ENCODE results near the gene SOX6. TPM values are rescaled to one million over a fixed set of nuclear protein-coding genes. Genes with fewer than 3 reads are reported as not detected.

SOX6 gene
- total RNA-seq, 1 experiment from 2014 or later, result 0.21 TPM

DNA sequence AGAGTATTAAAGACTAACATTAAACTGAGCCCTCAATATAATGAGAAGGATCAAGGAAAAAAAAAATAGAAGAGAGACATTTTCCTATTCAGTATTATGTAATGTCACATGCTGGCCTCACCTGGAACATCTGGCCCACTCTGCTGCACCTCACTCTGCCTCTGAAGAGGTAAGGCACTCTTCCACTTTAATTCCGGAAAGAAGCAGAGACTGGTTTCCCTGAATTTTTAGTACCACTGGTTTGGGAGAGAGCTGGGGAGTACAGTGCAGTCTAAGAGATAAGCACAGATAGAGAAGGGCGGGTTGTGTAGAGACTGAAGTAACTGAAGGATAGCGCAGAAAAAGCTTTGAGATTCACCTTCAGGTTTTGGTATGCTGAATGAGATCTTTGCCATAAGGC is 178.7 kb downstream of the SOX6 start:
- Histone ChIP-seq H3K9me3 (ENCODE audit: control insufficient read depth, insufficient read depth, low read depth, low read length) (no peaks in the 10 kb centered on the region), H3K27me3 (ENCODE audit: control insufficient read depth, insufficient read depth, low read length) (no peaks in the 10 kb centered on the region), H3K36me3 (ENCODE audit: control insufficient read depth, insufficient read depth, low read length) (no peaks in the 10 kb centered on the region), H3K27ac (ENCODE audit: low read length) (no peak overlapping the region), H3K4me3 (ENCODE audit: low read depth in 2 of 2, low read length in 2 of 2) (no peak overlapping the region), H3K4me1 (ENCODE audit: control insufficient read depth, insufficient read depth, low read length) (no peaks in the 10 kb centered on the region)
- ATAC-seq, result no peak
- ChIA-PET POLR2A (no interaction called here), CTCF (no interaction called here)
- DNase-seq (ENCODE audit: low read depth, low spot score), result no peak
- TF ChIP-seq, protein P1, sequence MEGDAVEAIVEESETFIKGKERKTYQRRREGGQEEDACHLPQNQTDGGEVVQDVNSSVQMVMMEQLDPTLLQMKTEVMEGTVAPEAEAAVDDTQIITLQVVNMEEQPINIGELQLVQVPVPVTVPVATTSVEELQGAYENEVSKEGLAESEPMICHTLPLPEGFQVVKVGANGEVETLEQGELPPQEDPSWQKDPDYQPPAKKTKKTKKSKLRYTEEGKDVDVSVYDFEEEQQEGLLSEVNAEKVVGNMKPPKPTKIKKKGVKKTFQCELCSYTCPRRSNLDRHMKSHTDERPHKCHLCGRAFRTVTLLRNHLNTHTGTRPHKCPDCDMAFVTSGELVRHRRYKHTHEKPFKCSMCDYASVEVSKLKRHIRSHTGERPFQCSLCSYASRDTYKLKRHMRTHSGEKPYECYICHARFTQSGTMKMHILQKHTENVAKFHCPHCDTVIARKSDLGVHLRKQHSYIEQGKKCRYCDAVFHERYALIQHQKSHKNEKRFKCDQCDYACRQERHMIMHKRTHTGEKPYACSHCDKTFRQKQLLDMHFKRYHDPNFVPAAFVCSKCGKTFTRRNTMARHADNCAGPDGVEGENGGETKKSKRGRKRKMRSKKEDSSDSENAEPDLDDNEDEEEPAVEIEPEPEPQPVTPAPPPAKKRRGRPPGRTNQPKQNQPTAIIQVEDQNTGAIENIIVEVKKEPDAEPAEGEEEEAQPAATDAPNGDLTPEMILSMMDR (IDR thresholded peaks at IDR 0.05), result no peak
- TF ChIP-seq TCF7L2 (IDR thresholded peaks at IDR 0.05; ENCODE audit: low read depth, low read length), result no peak
- TF ChIP-seq, protein P2, sequence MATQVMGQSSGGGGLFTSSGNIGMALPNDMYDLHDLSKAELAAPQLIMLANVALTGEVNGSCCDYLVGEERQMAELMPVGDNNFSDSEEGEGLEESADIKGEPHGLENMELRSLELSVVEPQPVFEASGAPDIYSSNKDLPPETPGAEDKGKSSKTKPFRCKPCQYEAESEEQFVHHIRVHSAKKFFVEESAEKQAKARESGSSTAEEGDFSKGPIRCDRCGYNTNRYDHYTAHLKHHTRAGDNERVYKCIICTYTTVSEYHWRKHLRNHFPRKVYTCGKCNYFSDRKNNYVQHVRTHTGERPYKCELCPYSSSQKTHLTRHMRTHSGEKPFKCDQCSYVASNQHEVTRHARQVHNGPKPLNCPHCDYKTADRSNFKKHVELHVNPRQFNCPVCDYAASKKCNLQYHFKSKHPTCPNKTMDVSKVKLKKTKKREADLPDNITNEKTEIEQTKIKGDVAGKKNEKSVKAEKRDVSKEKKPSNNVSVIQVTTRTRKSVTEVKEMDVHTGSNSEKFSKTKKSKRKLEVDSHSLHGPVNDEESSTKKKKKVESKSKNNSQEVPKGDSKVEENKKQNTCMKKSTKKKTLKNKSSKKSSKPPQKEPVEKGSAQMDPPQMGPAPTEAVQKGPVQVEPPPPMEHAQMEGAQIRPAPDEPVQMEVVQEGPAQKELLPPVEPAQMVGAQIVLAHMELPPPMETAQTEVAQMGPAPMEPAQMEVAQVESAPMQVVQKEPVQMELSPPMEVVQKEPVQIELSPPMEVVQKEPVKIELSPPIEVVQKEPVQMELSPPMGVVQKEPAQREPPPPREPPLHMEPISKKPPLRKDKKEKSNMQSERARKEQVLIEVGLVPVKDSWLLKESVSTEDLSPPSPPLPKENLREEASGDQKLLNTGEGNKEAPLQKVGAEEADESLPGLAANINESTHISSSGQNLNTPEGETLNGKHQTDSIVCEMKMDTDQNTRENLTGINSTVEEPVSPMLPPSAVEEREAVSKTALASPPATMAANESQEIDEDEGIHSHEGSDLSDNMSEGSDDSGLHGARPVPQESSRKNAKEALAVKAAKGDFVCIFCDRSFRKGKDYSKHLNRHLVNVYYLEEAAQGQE (IDR thresholded peaks at IDR 0.05; ENCODE audit: insufficient read depth in 1 of 2, low read depth in 2 of 2, low read length in 1 of 2), result no peak
- TF ChIP-seq SIN3A (IDR thresholded peaks at IDR 0.05; ENCODE audit: borderline replicate concordance, insufficient read depth, low read depth, low read length), result no peak
- TF ChIP-seq POLR2AphosphoS5 (IDR thresholded peaks at IDR 0.05; ENCODE audit: low read depth, low read length), result no peak
- intact Hi-C loops (cut with micrococcal nuclease; ENCODE audit: unreplicated experiment), result no loop called here
- in situ Hi-C loops (cut with HindIII; ENCODE audit: low pct_unique_long_range_greater_than_20kb, low sequenced_read_pairs), result no loop called here
- no TSS peak for BruUV-seq (replicated peaks)

DNA sequence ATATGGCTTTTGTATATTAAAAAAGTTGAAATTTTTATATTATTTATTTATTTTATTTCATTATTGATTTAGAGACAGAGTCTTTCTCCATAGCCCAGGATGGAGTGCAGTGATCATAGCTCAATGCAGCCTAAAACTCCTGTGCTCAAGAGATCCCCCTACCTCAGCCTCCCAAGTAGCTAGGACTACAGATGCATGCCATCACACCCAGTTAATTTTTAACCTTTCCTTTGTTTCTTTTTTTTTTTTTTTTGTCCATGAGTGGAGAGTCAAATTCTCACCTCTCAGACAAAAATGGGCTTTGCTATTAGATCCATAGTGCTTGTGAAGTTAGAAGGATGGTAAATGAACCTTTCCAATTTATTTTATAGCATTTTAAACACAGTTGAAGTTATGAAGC is 182.5 kb downstream of the SOX6 start:
- no peak for DNase-seq (ENCODE audit: low read depth, low spot score)
- CTCF ChIA-PET, result no interaction called here
- no peak for ATAC-seq
- in situ Hi-C loops (cut with HindIII; ENCODE audit: low pct_unique_long_range_greater_than_20kb, low sequenced_read_pairs), result no loop called here
- Histone ChIP-seq H3K9me3 (ENCODE audit: control insufficient read depth, insufficient read depth, low read depth, low read length) (no peaks in the 10 kb centered on the region), H3K4me3 (ENCODE audit: low read depth in 2 of 2, low read length in 2 of 2) (no peak overlapping the region), H3K36me3 (ENCODE audit: control insufficient read depth, insufficient read depth, low read length) (no peaks in the 10 kb centered on the region), H3K27me3 (ENCODE audit: control insufficient read depth, insufficient read depth, low read length) (no peaks in the 10 kb centered on the region), H3K4me1 (ENCODE audit: control insufficient read depth, insufficient read depth, low read length) (no peaks in the 10 kb centered on the region), H3K27ac (ENCODE audit: low read length) (no peak overlapping the region)
- POLR2A ChIA-PET, result interaction anchor here (0.7 kb wide), 1 partner anchor 9 kb away, joined by 7 read pairs; no protein-coding TSS in a partner anchor
- no TSS peak for BruUV-seq (replicated peaks)
- intact Hi-C loops (cut with micrococcal nuclease; ENCODE audit: unreplicated experiment), result no loop called here
- TF ChIP-seq SIN3A (IDR thresholded peaks at IDR 0.05; ENCODE audit: borderline replicate concordance, insufficient read depth, low read depth, low read length), result no peak
- TF ChIP-seq, protein P1 (IDR thresholded peaks at IDR 0.05), result no peak
- no peak for TF ChIP-seq POLR2AphosphoS5 (IDR thresholded peaks at IDR 0.05; ENCODE audit: low read depth, low read length)
- TF ChIP-seq TCF7L2 (IDR thresholded peaks at IDR 0.05; ENCODE audit: low read depth, low read length), result no peak
- TF ChIP-seq, protein P2 (IDR thresholded peaks at IDR 0.05; ENCODE audit: insufficient read depth in 1 of 2, low read depth in 2 of 2, low read length in 1 of 2), result no peak
